NB4 (cell line): ENCODE measurements around the gene FXYD1.

Source experiments
- TF ChIP-seq, protein P1 (sequence below): IDR thresholded peaks from one replicate; pipeline ENCODE4 v1.5.1; 2012; ENCODE audit warnings: low read depth, low read length
- TF ChIP-seq, protein P2 (sequence below): IDR thresholded peaks from 2 replicates; pipeline ENCODE4 v1.6.1; 2011; ENCODE audit warnings: low read depth, low read length

DNA sequence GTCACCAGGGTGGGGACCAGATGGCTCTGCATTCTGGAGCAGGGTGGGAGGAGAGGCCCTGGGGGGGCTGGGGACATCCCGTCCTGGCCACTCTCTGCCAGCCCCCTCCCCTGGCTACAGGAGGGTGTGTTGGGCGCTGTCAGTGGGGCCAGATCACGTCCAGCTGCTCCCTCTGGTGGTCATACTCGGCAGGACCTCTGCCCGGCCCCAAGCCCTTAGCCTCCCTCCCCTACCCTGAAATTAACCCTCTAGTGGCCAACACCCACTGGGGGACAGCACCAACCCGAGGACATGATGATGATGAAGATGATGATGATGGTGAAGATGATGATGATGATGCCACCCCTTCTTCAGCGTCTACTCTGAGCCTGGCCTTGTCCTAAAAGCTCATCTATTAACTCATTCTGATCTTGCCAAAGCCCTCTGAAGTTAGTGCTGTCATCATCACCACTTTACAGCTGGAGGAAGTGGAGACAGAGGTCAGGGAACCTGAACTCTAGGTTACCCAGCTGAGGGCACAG is 3.2 kb upstream of the FXYD1 start:
- TF ChIP-seq, protein P1, sequence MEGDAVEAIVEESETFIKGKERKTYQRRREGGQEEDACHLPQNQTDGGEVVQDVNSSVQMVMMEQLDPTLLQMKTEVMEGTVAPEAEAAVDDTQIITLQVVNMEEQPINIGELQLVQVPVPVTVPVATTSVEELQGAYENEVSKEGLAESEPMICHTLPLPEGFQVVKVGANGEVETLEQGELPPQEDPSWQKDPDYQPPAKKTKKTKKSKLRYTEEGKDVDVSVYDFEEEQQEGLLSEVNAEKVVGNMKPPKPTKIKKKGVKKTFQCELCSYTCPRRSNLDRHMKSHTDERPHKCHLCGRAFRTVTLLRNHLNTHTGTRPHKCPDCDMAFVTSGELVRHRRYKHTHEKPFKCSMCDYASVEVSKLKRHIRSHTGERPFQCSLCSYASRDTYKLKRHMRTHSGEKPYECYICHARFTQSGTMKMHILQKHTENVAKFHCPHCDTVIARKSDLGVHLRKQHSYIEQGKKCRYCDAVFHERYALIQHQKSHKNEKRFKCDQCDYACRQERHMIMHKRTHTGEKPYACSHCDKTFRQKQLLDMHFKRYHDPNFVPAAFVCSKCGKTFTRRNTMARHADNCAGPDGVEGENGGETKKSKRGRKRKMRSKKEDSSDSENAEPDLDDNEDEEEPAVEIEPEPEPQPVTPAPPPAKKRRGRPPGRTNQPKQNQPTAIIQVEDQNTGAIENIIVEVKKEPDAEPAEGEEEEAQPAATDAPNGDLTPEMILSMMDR: peak; percentile 61
- TF ChIP-seq, protein P2, sequence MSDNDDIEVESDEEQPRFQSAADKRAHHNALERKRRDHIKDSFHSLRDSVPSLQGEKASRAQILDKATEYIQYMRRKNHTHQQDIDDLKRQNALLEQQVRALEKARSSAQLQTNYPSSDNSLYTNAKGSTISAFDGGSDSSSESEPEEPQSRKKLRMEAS: no peak
